GM21723 (cell line): Measurements from ENCODE around the gene SLC25A29.
A peak's percentile ranks its signal among the peaks of the same experiment; 100 is the strongest.

Experiments used
- ATAC-seq: cut with Tn5 transposase; IDR thresholded peaks from one replicate; pipeline ENCODE4 v1.9.1; 2021; ENCODE audit warnings: mild to moderate bottlenecking, moderate library complexity; ENCODE audit not compliant: unreplicated experiment

SLC25A29 gene

DNA sequence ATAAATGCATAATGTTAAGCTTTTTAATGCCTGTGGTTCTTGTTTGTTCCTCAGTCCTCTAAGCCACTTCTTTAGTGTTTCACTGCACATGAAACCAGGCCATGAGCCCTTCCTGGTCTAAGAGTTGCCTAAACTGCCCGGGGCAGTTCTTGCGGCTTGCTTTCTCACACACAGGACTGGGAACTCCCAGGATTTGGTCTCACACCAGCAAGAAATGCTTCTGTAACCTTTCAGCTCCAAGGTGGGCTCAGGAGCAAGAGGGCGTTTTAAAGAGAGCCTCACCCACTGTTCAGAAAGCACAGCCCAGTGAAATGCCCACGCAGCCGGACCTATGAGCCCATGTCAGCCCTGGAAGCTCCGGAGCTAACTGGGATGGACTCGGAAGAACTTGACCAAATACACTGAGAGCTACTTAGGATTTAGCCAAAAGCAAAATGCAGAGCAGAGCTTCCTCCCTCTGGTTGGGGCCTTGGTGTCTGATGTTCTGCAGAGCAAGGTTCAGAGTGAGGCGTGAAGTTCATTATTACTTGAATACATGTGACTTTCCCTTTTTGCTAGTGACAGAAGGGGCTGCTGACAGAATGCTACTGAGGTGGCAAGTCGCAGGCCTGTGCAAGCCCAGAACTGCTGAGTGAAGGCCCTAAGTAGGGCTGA is 23.4 kb downstream of the SLC25A29 start:
- ATAC-seq, result no peak

GRCh38 chr14:100282083-100282350 is 24.2 kb downstream of the SLC25A29 start:
- ATAC-seq, result no peak

GRCh38 chr14:100281286-100282082 is 24.8 kb downstream of the SLC25A29 start:
- no peak for ATAC-seq

DNA sequence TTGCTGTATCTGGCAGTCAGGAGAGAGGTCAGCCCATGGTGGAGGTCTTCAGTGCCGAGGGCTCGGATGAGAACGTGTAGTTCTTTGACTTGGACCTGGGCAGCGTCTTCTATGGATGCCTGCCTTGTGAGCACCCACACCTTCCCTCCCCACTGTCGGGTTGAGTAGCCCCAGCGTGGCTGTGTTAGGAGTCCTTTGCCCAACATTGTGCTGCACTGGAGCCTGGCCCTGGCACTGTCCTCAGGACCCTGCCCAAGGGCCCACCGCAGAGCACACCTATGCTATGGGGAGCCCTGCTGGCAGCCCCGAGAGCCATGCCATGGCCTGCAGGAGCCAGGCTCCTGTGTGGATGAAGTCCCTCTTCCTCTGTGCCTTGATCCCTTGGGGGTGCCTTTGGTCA is 26.7 kb downstream of the SLC25A29 start:
- no peak for ATAC-seq

DNA sequence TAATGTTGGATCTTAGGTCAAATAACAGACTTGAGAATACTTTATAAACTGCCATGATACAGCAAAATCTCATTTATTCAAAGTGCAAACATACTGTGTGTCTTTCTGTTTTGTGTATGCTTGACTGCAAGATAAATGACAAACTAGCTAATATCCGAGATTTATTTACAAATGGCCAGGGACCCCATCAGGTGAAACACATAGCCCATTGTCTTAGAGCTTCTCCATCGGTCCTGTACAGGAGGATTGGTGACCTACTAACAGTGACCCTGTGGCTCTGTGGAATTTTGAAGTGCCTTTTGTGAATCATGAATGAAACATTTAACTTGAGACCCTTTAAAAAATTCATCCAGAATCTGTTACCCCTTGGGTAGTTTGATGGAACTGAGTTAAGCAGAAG is 27.1 kb downstream of the SLC25A29 start:
- ATAC-seq, result no peak

GRCh38 chr14:100278702-100279101 is 27.5 kb downstream of the SLC25A29 start:
- ATAC-seq, result no peak

- ATAC-seq, result no peak
These were observed 31.0 kb downstream of the SLC25A29 start for GRCh38 chr14:100275214-100275613.

DNA sequence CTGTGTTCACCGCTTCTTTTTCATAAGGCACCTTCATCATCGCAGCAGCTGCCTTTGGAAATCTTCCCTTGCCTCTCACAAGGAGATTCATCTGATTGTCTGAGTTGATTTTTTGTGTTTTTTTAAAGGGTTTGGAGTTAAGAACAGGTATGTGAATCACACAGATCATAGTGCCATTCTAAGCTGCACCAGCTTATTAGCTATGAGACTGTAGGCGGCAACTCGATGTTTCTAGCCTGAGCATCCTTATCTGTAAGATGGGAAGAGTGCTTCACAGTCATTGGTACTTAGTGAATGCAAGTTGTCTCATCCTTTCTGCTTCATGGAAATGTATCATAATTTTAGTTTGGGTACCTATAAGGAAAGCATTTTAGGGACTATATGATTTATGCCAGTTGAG is 32.0 kb downstream of the SLC25A29 start:
- no peak for ATAC-seq

DNA sequence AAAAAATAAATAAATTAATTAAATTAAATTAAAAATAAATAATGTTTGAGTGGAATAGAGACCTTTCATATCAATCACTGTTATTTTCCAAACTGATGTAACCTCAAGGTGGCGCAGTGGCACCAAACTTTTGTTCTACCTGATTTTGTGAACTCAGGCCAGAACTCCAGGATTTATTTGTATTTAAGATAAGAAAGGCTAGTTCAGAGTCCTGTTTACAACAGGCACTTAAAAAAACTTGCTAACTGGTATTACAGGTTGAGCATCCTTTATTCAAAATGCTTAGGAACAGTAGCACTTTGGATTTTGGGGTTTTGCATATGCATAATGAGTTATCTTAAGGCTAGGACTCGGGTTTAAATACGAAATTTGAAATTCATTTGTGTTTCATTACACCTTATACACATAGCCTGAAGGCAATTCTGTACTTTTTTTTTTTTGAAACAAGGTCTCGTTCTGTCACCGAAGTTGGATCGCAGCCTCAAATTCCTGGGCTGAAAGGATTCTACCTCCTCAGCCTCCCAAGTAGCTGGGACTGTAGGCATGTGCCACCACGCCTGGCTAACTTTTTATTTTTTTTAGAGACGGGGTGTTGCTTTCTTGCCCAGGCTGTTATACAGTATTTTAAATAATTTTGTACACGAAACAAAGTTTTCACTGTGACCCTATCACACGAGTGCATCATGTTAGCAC is 34.9 kb downstream of the SLC25A29 start:
- ATAC-seq, result no peak

GRCh38 chr14:100268591-100269207 is 37.5 kb downstream of the SLC25A29 start:
- ATAC-seq, result no peak

GRCh38 chr14:100267990-100268389 is 38.3 kb downstream of the SLC25A29 start:
- ATAC-seq, result no peak

DNA sequence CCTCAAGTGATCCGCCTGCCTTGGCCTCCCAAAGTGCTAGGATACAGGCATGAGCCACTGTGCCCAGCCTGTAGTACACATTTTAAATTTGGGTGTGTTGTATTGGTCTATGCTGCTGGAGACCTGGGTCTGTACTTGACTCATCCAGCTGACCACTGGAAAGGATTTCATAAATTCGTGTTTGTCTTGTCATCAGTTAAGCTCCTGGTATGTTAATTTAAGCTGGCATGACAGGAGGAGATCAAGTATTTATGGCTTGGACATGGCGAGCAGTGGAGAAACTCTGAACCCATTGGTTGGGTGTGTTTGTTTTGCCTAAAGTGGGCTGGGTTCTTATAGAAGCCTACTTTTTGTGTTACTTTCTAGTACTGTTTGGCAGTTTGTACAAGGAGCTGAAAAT is 43.1 kb downstream of the SLC25A29 start:
- ATAC-seq, result no peak

- ATAC-seq, result no peak
These were observed 43.7 kb downstream of the SLC25A29 start for GRCh38 chr14:100262545-100262944.

- ATAC-seq, result no peak
These were observed 44.6 kb downstream of the SLC25A29 start for GRCh38 chr14:100261621-100262020.

DNA sequence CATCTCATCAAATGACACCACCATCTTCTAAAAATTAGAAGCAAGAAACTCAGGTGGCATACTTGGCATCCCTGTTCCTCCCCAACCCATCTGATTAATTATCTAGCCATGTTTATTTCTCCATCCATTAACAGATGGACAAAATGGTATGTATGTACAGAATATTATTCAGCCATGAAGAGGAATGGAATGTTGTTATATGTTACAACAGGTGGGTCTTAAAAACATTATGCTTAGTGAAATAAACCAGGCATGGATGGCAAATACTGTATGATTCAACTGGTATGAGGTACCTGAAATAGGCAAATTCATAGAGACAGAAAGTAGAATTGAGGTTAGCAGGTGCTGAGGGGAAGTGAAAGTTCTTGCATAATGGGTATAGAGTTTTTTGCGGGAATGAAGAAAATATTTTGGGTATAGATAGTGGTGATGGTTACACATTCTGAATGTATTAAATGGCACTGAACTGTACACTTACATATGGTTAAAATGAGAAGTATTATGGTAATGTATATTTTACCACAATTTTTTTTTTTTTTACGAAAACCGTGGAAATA is 49.8 kb downstream of the SLC25A29 start:
- ATAC-seq, result peak; percentile 74

DNA sequence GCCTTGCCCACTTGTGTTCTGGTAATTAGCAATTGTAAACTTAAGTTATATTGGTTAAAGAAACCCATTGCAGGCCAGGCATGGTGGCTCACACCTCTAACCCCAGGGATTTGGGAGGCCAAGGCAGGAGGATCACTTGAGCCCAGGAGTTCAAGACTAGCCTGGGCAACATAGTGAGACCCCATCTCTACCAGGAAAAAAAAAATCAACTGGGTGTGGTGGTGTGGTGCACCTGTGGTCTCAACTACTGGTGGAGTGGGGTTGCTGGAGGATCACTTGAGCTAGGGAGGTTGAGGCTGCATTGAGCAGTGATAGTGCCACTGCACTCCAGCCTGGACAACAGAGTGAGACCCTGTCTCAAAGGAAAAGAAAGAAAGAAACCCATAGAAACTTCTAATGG is 53.6 kb downstream of the SLC25A29 start:
- ATAC-seq, result no peak

GRCh38 chr14:100250732-100251465 is 55.3 kb downstream of the SLC25A29 start:
- ATAC-seq, result no peak

DNA sequence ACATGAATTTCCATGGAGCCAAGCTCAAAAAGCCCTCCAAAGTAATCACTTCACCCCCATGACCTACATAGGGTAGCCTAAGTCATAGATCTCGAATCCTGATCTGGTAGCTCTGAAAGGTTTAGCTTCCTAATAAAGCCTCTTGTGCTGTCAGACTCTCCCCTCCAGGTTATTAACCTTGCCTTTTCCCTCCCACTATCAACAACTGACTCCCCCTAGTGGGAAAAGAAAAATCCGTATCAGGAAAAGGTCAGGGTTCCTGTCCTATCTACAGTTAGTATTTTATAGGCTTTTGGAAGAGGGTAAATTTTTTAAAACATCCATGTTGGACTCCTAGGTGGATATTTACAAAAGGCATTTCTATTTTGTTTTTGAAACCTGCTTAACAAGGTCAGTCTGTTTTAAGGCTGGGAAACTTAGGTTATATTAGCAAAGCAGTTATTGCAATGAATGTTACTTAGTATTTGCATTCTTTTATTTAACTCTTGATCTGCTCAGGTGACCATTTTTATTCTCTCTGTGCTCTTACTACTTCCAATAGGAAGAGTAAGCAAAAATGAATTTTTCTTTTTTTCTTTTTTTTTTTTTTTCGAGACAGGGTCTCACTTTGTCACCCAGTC is 59.3 kb downstream of the SLC25A29 start:
- no peak for ATAC-seq

DNA sequence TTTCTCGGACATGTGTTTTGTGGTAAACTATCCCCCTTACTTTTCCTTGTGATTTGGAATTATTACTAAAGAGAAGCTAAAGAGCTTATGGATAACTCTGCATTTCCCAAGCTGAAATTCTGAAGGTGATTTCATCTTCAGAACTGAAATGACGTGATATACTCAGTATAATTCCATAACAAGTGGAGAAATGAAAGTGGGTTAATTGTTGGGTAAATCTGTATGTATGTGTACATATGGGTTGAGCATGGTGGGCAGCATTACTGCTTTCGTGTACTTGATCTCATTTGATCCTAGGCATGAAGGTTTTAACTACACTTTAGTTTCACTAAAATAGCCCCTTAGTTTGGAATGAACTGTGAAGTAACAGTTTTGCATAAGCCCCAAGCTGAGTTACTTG is 63.2 kb downstream of the SLC25A29 start:
- ATAC-seq, result no peak

DNA sequence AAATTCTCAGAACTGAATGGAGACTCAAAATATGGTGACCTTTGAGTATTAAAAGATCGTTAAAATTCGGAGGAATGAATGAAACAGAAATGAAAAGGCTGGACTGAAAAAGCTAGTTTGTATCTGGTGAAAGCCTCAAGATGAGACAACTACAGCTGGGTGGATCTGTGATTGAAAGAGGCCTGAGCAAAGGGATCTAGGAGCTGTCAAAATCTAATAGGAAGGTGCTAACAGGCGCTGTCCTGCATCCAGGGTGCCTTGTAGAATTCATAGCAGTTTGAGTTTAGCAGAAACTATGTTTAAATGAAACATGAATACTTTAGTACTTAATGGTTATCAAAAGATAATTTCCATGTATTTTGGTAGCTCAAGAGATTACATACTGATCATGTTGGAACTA is 65.0 kb downstream of the SLC25A29 start:
- ATAC-seq, result no peak
